22Rv1 (cell line): ENCODE measurements around the gene ASCC2.

ENCODE experiments used
- CTCF ChIP-seq: fragments of 450-650 bp; IDR thresholded peaks from 2 replicates; pipeline ENCODE4 v1.5.1; 2017; ENCODE audit warnings: mild to moderate bottlenecking
- ZFX ChIP-seq: fragments of 450-650 bp; IDR thresholded peaks from 2 replicates; pipeline ENCODE4 v1.6.1; 2017; ENCODE audit warnings: antibody characterized with exemption, borderline replicate concordance

- TF ChIP-seq CTCF = no peak
- TF ChIP-seq ZFX = no peak
These were observed 23.7 kb upstream of the ASCC2 start for GRCh38 chr22:29861672-29862297.
